Posterior cingulate gyrus (tissue), 11 donors: ENCODE results near the gene NET1.
"Not testable (repeated sequence)": the region's sequence is repeated elsewhere in the genome, so short reads cannot be mapped to it uniquely, and the experiment has no call there.

Source experiments
- DNase-seq, 10 donors: peaks; one replicate each; pipeline versions ENCODE4 v3.0.0 to v3.0.0-alpha.2; 2020 to 2021; ENCODE audit warnings: mixed read lengths in 3 of 10
- intact Hi-C: fragments of 100-400 bp; cut with DNase I; formaldehyde crosslinking; loops from one replicate; pipeline ENCODE4 v1.15.1; 2023

The NET1 gene

DNA sequence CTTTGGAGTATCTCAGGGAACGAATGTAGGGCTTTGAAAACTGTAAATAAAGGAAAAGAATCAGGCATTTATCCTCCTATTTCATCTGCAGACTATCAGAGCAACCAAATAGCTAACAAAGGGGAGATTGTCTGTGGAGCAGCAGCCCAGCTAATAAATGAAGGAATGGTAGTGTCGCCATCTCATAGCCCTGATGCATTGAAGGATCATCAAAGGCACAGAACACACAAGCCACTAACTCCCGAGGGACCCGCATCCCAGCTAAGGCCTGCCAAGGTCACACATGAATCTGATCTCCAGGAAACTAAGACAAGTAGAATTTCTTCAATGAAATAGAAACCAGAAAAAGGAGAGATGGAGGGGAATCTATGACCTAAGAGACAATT lies 48.8 kb downstream of the NET1 start:
- intact Hi-C loops, result no loop called here
- DNase-seq, result no peak

DNA sequence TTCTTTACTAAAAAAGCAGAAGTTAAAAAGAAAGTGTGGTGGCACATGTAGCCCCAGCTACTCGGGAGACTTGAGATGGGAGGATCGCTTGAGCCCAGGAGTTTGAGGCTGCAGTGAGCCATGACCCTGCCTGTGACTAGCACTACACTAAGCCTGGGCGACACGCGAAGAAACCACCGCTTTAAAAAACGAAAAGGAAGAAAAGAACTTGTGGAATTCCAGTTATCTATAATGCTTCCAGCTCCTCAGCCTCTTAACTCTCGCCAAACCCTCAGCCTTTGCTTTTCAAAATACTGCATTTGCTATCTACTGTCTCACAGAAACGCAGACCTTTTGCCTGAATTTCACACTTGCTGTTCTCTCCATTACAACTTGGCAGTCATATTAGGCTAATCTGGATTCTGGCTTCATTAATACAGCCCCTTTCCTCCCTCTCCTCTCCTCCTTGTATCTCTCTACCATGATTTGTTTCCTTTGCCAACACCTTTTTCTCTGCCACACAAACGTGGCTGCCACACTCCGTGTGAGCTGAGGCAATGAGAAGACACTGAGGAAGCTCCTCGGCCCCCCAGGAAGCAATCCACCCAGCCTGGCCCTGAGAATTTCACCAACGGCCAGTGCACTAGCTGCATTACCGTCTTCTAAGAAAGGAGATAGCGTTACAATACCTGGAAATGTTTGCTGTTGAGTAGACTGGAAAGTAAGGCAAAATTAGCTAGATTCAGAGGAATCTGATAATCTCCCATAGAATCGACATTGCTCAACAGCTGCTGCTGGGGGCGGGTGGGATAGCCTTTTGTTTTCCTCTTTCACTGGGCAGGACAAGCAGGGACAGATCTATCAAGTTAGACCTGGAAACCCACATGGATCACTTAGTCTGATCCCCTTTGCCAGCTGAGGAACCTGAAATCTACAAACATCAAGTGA lies 49.8 kb downstream of the NET1 start:
- DNase-seq, result no peak
- intact Hi-C loops, result no loop called here

DNA sequence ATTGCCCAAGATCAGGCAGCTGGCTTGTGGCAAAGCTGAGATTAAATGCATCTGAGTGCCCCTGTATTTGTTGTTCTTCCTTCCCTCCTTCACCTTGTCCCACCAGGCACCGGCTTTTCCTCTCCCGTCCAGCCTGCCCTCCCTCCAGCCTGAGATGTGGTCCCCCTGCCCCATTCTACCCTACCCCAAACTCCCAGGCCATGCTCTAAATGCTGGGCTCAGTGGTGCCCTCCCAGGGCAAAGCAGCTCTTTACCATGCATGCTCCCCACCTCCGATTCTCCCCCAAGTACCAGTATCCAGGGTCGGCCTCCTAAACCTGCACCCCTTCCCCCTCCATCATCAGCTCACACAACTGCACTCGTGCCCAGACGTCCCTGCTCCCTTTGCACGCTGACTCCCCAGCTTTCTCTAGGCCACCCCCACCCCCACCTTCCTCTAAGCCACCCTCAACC lies 50.5 kb downstream of the NET1 start:
- no peak for DNase-seq
- intact Hi-C loops, result no loop called here

GRCh38 chr10:5464546-5464945 lies 52.2 kb downstream of the NET1 start:
- intact Hi-C loops, result no loop called here
- DNase-seq, result no peak

DNA sequence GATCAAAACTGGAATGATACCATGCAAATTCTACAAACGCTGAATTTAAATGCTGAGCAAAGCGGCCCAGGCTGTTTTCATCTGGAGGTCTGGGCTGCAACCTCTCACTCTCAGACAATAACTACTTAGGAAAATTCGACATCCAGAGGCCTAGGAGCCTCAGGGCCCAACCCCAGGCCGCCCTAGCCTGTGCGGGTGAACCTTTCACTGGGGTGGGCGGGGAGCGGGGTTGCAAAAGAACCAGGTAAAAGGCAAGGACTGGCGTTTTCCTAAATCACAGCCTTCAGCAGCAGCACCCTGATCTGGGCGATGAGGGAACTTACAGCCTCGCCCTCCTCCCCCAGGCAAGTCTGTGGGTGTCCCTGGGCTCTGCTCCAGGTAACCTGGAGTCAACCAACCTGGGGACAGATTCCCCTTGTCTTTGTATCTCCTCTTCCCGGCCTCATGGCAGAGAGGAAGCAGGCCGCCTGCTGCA lies 53.7 kb downstream of the NET1 start:
- intact Hi-C loops, result no loop called here
- DNase-seq, result no peak

DNA sequence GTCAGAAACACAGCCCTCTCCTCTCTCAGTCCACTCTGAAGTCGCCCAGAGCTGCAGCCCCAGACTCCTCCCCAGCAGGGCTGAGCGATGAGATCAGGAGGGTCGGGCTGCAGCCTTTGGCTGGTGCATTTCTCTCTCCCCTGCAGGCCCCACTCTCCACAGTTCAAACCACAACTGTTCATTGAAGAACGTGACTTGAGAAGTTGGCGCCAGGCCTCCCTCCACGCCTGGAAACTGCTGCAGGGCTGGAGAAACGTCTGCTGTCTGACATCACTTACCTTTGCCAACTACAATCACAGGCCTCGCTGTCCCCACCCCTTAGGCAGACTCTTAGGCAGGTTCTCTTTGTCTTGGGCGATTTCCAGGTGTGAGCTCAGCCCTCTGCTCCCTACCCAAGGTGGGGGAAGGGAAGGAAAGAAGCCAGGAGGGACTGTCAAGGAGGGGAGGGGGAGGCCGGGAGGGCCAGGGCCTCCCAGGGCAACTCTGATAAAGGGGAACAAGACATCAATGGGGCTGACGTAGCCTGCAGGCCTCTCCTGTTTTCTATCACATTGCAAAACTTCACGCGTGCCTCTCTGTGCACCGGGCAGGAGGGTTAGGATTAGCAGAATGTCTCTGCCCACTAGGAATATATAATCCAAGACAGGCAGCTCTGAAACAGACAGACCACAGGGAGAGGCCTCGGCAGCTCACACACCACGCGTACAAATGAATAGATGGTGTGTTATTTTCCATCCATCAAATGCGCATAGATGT lies 54.3 kb downstream of the NET1 start:
- DNase-seq, result peak in 1 of 10 donors; percentile 72
- intact Hi-C loops, result no loop called here

GRCh38 chr10:5467207-5467535 lies 54.8 kb downstream of the NET1 start:
- intact Hi-C loops, result no loop called here
- DNase-seq, result no peak

- no peak for DNase-seq
- intact Hi-C loops, result no loop called here
Measured at GRCh38 chr10:5467634-5468255, 55.4 kb downstream of the NET1 start.

DNA sequence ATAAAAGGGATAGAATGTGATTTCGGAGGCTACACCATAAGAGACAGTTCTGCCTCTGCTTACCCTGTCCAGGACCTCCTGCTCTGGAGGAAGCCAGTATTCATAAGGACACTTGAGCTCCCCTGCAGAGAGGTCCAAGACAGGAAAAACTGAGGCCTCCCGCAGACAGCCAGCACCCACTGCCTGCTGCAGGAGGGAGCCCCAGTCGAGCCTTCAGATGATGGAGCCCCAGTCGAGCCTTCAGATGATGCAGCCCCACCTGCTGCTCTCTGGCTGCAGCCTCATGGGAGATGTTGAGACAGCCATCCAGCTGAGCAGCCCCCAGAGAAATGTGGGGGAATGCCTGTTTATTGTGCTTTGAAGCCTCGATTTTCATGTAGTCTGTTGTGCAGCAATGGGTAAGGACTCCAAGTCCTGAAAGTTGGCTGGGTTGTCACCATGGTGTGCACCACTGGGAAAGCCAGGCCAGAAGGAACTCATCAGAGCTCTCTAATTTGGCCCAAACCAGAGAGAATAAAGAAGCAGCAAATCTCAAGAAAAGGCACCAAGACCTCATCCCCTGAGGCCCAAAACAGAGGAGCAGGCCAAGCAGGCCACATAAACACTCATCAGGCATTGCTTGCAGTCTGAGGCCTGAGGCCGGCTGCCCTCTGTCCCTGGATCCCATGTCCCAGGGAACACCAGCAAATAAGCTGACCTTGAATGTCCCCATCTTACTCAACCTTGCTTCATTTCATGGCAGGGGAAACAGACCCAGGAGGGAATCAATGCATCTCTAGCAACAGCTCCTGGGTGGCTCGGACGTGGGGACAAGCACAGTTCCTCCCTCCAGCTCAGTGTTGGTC lies 56.1 kb downstream of the NET1 start:
- intact Hi-C loops, result no loop called here
- DNase-seq, result no peak

GRCh38 chr10:5469353-5470061 lies 57.1 kb downstream of the NET1 start:
- intact Hi-C loops, result no loop called here
- DNase-seq, result no peak

GRCh38 chr10:5470062-5470751 lies 57.9 kb downstream of the NET1 start:
- intact Hi-C loops, result no loop called here
- DNase-seq, result no peak

GRCh38 chr10:5474642-5475041 lies 62.3 kb downstream of the NET1 start:
- DNase-seq, intact Hi-C loops: not testable (repeated sequence)

DNA sequence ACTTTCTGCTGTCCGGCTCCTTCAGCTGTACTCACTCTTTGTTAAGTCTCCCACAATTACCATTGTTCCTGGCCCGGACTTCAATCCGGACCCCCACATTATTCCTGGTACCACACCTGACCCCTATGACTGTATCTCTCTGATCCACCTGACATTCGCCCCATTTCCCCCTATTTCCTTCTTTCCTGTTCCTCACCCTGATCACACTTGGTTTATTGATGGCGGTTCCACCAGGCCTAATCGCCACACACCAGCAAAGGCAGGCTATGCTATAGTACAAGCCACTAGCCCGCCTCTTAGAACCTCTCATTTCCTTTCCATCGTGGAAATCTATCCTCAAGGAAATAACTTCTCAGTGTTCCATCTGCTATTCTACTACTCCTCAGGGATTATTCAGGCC lies 62.7 kb downstream of the NET1 start:
- DNase-seq, intact Hi-C loops: not testable (repeated sequence)

DNA sequence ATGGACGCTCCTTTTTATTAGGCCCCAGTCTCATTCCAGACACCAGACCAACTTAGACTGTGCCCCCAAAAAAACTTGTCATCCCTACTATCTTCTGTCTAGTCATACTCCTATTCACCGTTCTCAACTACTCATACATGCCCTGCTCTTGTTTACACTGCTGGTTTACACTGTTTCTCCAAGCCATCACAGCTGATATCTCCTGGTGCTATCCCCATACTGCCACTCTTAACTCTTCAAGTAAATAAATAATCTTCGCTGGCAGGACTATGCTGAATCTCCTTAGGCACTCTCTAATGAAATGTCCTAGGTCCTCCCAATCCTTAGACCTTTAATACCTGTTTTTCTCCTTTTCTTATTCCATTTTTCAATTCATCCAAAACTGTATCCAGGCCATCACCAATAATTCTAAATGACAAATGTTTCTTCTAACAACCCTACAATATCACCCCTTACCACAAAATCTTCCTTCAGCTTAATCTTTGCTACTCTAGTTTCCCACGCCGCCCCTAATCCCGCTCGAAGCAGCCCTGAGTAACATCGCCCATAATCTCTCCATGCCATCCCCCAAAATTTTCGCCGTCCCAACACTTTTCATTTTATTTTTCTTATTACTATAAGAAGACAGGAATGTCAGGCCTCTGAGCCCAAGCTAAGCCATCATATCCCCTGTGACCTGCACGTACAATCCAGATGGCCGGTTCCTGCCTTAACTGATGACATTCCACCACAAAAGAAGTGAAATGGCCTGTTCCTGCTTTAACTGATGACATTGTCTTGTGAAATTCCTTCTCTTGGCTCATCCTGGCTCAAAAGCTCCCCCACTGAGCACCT lies 63.8 kb downstream of the NET1 start:
- intact Hi-C loops, result not testable (repeated sequence)
- peak in 1 of 10 donors; percentile 16 for DNase-seq

GRCh38 chr10:5476918-5477525 lies 64.7 kb downstream of the NET1 start:
- intact Hi-C loops, result no loop called here
- DNase-seq, result no peak

DNA sequence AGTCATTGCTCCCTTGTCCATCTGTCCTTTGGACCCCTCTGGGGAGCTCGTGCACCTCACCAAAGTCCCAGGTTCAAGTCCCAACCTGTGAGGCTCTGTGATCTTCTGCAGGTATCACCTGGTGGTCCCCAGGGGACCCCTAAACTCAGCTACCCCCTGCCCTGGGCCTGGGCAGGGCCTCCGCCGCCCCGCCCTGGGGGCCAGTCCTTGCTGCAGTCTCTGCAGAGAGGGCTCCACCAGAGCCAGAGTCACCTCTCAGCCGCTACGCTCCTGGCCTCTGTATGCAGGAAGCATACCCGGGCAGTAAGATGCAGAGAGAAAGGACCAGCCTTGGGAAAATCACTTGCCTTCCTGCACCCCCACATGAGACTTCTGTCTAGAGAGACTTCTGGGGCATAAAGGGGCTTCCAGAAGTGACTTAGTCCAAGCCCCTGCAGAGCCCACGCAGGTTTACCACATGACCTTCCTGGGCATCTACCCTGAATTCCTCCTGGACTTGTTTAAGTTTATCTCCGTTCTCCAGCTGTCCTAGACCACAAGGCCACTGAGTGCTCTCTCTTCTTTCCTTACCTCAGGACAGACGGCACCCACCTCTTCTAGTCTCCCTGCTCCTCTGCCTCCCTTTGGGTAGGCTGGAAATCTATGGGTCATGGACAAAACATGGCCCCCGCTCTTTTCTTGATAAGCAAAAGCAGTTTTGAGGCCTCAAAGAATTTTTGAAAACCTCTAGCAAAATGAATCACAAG lies 65.8 kb downstream of the NET1 start:
- intact Hi-C loops, result no loop called here
- DNase-seq, result peak in 1 of 10 donors; percentile 48

DNA sequence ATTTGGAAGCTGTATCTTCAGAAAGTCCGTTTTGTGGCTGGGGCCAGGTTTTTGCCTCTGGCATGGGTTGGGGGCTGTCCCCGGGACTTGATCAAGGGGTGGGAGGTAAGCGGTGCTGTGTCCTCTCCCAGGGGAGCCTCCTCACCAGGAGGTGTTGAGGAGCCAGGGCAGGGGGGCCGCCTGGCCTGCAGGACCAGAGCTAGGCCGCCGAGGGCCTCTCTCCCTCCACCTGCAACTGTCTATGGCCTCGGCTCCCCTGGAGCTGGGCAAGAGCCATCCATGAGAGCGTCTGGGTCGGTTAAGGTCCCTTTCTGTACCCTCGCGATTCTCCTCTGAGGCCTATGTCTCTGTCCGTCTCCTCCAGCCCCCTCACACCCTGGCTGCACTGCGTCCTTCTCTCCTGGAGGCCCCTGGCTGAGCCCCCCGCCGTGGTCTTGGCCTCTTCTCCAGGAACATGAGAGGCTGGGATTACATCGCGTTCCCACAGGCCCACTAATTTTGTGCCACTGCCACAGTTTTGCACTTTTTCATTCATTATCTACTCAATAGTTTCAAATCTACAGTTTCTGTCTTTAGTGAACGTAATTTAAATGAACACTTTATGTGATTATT lies 66.4 kb downstream of the NET1 start:
- intact Hi-C loops, result no loop called here
- DNase-seq, result peak in 1 of 10 donors; percentile 67
